ENCODE measurements around the gene AWAT1. TPM values are rescaled to one million over a fixed set of nuclear protein-coding genes. Genes with fewer than 3 reads are reported as not detected.

AWAT1 gene
- not detected for total RNA-seq
- not detected for polyA plus RNA-seq
- long read RNA-seq, donor 1 = 0 reads
- long read RNA-seq, donor 2 = 0 reads

GRCh38 chrX:70234355-70234754, at the start of gene AWAT1:
TSS of gene AWAT1 (plus strand) at chrX:70234655. CDS start at chrX:70234696, 41 bp downstream.
- Histone ChIP-seq H3K4me1 (no peaks in the 10 kb centered on the region), H3K36me3 (ENCODE audit: insufficient read depth in 1 of 2, low read depth in 1 of 2) (no peaks in the 10 kb centered on the region), H3K4me3 (no peak within 1 kb of the TSS), H3K27ac (no peak within 1 kb of the TSS), H3K9me3 (no peaks in the 10 kb centered on the region), H3K27me3 (ENCODE audit: insufficient read depth in 3 of 3, low read length in 2 of 3) (no peaks in the 10 kb centered on the region)
- no peak for ATAC-seq
- DNase-seq = no peak
- 72 to 88% (median 81%) methylated on average over 3 of the region's 3 CpGs for WGBS, 3 donors
- no peak for TF ChIP-seq CTCF (IDR thresholded peaks at IDR 0.05)
- intact Hi-C loops (cut with DNase I) = no loop called here

GRCh38 chrX:70190225-70190624, 44.2 kb upstream of the AWAT1 start:
- DNase-seq = no peak
- H3K36me3 ChIP-seq (ENCODE audit: insufficient read depth in 1 of 2, low read depth in 1 of 2) = no peaks in the 10 kb centered on the region
- no peak for TF ChIP-seq CTCF (IDR thresholded peaks at IDR 0.05)
- no peaks in the 10 kb centered on the region for H3K4me1 ChIP-seq
- H3K27me3 ChIP-seq (ENCODE audit: insufficient read depth in 3 of 3, low read length in 2 of 3) = peaks cover 0 to 14% (median 0%) of the 10 kb centered on the region in 3 donors
- ATAC-seq = no peak
- no peak overlapping the region for H3K27ac ChIP-seq
- intact Hi-C loops (cut with DNase I) = no loop called here
- H3K9me3 ChIP-seq = peaks cover 8% of the 10 kb centered on the region
- no peak overlapping the region for H3K4me3 ChIP-seq

- Histone ChIP-seq H3K27me3 (ENCODE audit: insufficient read depth in 3 of 3, low read length in 2 of 3) (peaks cover 0 to 9% (median 0%) of the 10 kb centered on the region in 3 donors), H3K27ac (no peak overlapping the region), H3K36me3 (ENCODE audit: insufficient read depth in 1 of 2, low read depth in 1 of 2) (no peaks in the 10 kb centered on the region), H3K9me3 (peaks cover 8% of the 10 kb centered on the region), H3K4me1 (no peaks in the 10 kb centered on the region), H3K4me3 (no peak overlapping the region)
- TF ChIP-seq CTCF (IDR thresholded peaks at IDR 0.05) = peak; percentile 61
- ATAC-seq = peak in 2 of 4 donors; percentile 34 to 40
- intact Hi-C loops (cut with DNase I) = loop anchor here in 1 of 2 donors (2.0 kb wide), 1 partner anchor 236 kb away; no protein-coding TSS in a partner anchor
- WGBS, 3 donors = 9 to 14% (median 10%) methylated on average over 12 of the region's 12 CpGs
- no peak for DNase-seq
Measured at GRCh38 chrX:70196961-70197720, 37.3 kb upstream of the AWAT1 start.

- WGBS, 3 donors = 80 to 83% (median 83%) methylated on average over 5 of the region's 5 CpGs
- ATAC-seq (no peak), DNase-seq (no peak)
- Histone ChIP-seq H3K9me3 (no peaks in the 10 kb centered on the region), H3K4me3 (no peak overlapping the region), H3K4me1 (no peaks in the 10 kb centered on the region), H3K27ac (no peak overlapping the region), H3K27me3 (ENCODE audit: insufficient read depth in 3 of 3, low read length in 2 of 3) (peaks cover 0 to 16% (median 0%) of the 10 kb centered on the region in 3 donors), H3K36me3 (ENCODE audit: insufficient read depth in 1 of 2, low read depth in 1 of 2) (no peaks in the 10 kb centered on the region)
- intact Hi-C loops (cut with DNase I) = no loop called here
- no peak for TF ChIP-seq CTCF (IDR thresholded peaks at IDR 0.05)
Measured at GRCh38 chrX:70201732-70202131, 32.7 kb upstream of the AWAT1 start.
